ENCODE results near the gene BCLAF1.
"Not testable (repeated sequence)": the region's sequence is repeated elsewhere in the genome, so short reads cannot be mapped to it uniquely, and the experiment has no call there.

- not testable (repeated sequence) for TF ChIP-seq CTCF, POLR2A (IDR thresholded peaks at IDR 0.05)
These were observed 64.7 kb downstream of the BCLAF1 start for GRCh38 chr6:136224974-136225373.

Data from testis (tissue), 2 donors.